ENCODE measurements around the gene SNAPC4.
A peak's percentile ranks its signal among the peaks of the same experiment; 100 is the strongest.

SNAPC4 gene, protein sequence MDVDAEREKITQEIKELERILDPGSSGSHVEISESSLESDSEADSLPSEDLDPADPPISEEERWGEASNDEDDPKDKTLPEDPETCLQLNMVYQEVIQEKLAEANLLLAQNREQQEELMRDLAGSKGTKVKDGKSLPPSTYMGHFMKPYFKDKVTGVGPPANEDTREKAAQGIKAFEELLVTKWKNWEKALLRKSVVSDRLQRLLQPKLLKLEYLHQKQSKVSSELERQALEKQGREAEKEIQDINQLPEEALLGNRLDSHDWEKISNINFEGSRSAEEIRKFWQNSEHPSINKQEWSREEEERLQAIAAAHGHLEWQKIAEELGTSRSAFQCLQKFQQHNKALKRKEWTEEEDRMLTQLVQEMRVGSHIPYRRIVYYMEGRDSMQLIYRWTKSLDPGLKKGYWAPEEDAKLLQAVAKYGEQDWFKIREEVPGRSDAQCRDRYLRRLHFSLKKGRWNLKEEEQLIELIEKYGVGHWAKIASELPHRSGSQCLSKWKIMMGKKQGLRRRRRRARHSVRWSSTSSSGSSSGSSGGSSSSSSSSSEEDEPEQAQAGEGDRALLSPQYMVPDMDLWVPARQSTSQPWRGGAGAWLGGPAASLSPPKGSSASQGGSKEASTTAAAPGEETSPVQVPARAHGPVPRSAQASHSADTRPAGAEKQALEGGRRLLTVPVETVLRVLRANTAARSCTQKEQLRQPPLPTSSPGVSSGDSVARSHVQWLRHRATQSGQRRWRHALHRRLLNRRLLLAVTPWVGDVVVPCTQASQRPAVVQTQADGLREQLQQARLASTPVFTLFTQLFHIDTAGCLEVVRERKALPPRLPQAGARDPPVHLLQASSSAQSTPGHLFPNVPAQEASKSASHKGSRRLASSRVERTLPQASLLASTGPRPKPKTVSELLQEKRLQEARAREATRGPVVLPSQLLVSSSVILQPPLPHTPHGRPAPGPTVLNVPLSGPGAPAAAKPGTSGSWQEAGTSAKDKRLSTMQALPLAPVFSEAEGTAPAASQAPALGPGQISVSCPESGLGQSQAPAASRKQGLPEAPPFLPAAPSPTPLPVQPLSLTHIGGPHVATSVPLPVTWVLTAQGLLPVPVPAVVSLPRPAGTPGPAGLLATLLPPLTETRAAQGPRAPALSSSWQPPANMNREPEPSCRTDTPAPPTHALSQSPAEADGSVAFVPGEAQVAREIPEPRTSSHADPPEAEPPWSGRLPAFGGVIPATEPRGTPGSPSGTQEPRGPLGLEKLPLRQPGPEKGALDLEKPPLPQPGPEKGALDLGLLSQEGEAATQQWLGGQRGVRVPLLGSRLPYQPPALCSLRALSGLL (N-terminal part only)

DNA sequence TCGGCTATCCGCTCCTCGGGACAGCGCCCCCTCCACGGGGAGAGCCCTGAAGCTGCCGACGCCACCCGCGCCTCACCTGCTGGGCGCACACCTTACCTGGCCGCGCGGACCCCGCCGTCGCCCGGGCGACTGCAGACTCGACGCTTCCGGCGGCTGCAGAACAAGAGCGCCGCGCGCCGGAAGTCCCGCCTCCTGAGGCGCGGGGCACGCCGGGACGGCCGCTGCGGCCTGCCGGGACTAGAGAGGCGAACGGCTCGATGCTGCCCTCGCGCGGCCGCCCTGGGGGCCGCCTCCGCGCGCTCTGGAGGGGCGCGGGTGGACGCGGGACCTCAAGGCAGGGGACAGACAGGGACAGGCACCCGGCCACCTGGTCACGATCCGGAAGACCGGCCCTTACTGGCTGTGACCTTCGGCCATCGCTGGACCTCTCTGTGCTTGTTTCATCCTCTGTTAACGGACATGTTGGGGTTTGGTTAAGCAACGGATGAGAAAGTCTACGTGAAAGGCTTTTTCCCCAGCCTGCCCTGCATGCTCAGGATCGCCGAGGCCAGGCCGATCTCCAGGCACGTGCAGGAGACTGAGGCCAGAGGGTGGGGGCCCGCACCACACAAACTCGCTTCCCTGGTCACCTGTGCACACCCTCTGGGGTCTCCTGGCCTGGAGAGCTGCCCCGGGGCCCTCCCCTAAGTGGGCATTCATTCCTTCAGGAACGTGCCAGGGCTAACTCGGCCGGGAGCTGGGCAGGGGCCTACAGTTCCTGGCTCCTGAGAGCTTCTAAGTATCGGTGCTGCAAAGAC, at the start of gene SNAPC4:
TSS of gene SNAPC4 (minus strand) at position 133 of the 797 bp plus-strand sequence. CDS start 1,742 bp downstream, outside the sequence.
- peak; percentile 87 for DNase-seq

DNA sequence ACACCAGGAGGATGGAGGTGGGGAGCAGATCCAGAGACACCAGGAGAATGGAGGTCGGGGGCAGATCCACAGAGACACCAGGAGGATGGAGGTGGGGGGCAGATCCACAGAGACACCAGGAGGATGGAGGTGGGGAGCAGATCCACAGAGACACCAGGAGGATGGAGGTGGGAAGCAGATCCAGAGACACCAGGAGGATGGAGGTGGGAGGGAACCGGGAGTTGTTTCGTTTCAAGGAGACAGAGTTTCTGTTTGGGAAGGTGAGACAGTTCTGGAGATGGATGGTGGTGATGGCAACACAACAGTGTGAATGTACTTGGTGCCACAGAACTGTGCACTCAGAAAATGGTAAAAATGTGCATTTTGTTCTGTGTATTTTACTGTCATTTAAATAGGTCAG, 48.7 kb upstream of the SNAPC4 start:
- no peak for DNase-seq

DNA sequence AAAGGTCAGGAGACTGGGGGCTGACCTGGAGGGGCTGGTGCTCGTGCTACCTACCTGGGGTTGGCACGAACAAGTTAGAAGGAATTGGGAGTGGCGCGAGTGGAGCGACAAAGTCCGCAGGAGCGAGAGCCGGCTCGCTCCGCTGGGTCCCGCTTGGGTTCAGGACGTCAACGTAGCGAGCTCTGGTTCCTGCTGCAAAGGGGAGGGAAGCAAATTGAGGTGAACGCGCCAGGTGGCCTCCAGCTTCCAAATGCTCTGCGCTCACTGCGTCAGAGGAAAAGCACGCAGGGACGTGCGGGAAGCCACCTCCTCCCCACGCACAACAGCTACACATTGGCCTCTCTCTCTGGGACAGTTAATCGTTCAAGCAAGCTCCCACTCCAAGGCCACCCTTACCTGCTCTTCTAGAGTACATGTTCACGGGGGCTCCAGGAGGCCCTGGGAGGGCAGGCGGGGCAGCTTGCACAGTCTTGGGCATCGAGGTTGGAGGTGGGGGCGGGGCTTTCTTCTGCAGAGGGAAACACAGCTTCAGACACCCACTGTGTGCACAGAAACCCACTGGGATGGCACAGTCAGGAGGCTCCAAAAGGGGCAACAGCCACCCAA, 47.3 kb upstream of the SNAPC4 start:
- DNase-seq, result no peak

DNA sequence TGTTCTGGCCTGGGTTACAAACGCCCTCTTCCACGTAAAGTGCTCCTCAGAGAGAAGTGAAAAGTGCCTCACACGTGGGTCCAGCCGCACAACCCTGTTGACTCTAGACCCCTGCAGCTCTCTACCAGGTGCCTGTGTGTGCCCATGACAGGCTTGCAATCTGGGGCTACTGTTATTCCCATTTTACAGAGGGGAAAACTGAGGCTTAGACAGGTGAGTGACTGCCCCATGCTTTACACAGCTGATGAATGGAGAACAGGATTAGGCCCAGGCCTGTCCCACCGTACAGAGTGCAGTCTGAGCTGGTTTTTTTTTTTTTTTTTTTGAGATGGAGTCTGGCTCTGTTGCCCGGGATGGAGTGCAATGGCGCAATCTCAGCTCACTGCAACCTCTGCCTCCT, 45.8 kb upstream of the SNAPC4 start:
- no peak for DNase-seq

- DNase-seq, result no peak
Measured at GRCh38 chr9:136444102-136444501, 44.1 kb upstream of the SNAPC4 start.

DNA sequence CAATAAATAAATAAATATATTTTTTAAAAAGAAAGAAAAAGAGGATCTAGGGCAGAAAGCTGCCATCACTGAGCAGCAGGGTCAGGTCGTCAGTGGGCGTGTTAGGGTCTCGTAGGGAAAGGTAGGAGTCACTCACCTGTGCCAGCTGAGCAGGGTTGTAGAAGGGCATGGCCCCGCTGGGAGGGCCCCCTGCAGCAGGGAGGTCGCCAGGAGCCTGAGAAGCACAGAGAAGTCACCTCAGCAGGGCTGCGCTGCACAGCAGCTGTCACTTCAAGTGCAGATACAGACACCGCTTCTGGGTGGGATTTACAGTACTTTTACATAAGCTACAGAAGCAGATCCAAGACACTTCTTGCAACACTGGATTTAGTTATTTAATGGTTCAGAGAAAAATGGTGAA, 43.7 kb upstream of the SNAPC4 start:
- no peak for DNase-seq

GRCh38 chr9:136443087-136443486, 43.1 kb upstream of the SNAPC4 start:
- DNase-seq, result no peak

DNA sequence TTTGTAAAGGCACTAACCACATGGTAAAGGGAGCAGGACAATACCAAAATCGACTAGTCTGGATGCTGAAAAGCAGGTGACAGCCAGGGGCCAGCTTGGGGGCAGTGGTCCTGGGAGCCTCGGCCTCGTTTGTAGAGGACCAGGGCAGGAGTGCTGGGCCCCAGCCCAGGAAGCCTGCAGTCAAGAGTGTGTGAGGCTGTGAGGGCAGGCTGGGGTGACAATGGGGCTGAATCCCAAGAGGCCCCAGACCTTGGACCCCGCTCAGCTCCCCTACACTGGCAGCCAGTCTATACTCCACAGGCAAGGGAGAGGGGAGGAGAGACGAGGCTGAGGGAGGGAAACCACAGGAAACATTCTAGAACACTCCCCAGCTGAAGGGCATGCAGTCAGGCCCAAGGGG, 42.3 kb upstream of the SNAPC4 start:
- DNase-seq, result no peak

DNA sequence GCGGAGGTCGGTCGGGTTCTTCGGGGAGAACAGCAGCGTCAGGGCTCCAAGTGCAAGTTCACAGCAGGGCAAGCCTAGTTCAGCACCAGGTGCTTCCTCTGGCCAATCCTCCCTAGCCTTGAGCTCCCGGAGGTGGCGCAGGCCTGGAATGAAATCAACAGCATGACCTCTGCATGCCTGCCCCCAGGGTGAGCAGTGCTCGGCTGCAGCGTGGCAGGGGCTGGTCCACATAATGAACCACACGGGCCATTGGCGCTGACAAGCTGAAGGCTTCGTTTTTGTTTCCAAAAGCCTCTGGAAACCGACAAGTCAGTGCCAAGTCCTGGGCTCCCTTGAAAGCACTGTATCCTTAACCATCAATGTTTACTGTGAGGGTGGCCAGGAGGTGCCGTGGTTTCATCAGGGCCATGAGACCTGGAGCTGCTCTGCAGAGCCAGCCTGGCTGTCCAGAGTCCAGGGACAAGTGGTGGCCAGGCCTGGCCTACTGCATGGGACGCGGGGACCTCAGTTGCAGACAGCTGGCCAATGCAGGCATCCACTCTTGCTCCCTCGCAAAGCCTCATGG, 41.8 kb upstream of the SNAPC4 start:
- no peak for DNase-seq

- DNase-seq, result no peak
Measured at GRCh38 chr9:136441191-136441680, 41.3 kb upstream of the SNAPC4 start.

DNA sequence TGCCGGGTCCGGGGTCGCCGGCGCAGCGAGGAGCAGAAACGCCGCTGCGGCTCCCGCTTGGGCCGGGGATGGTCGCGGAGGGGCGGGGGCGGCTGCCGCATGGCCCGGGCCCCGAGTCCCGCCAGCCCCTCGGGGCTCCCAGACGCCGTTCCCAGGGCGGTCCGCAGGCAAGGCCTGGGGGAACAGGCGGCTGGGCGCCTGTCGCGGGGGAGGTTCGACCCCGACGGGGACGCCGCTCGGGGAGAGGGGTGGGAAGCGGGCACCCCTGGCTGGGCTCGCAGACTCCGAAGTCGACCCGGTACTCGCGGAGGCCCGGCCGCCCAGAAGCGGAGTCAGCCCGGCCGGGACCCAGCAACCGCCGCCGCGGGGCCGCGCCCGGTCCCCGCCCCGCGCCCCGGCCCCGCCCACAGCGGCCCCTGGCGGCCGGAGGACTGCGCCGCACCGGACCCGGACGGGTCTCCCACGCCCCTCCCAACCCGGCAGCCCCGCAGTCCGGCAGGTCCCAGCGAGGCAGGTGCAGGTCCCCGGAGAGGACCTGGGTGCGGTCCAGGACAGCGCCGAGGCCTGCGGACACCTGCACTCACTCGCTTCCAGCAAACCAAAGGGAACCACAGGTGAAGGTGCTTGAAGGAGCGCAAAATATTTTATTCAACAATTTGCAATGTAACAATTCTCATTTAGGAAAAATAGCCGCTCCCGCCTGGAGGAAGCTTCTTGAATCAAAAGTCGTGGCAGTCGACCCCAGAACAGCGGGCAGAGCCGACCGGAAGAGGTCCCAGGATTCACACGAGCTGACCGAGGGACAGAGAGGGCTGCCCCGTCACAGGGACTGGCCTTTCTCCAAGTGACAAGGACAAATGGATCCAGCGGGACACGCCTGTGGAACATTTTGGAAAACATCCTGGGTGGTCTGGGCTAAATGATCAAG, 39.8 kb upstream of the SNAPC4 start, which contains the start of gene INPP5E:
TSS of gene INPP5E (minus strand) at position 365 of the 928 bp plus-strand sequence. CDS start 426 bp downstream, outside the sequence.
- peak; percentile 57 for DNase-seq

- DNase-seq, result peak; percentile 20
Measured at GRCh38 chr9:136438548-136439480, 38.8 kb upstream of the SNAPC4 start.

- DNase-seq, result no peak
Measured at GRCh38 chr9:136437839-136438547, 38.0 kb upstream of the SNAPC4 start.

DNA sequence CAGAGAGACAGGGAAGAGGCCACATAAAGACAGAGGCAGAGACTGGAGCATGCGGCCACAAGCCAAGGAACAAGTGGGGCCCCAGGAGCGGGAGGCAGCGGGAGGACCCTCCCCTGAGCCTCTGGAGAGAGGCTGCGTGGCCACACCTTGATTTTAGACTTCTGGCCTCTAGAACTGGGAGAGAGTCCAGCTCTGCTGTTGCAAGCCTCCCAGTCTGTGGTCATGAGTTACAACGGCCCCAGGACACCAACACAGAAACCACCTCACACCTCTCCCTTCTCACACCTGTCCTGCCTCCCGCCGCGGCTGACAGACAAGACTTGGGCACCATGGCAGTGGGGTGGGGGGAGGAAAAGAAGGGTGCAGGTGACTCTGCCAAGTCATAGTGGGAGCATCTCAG, 37.5 kb upstream of the SNAPC4 start:
- DNase-seq, result no peak

- no peak for DNase-seq
Measured at GRCh38 chr9:136436055-136436634, 36.2 kb upstream of the SNAPC4 start.

DNA sequence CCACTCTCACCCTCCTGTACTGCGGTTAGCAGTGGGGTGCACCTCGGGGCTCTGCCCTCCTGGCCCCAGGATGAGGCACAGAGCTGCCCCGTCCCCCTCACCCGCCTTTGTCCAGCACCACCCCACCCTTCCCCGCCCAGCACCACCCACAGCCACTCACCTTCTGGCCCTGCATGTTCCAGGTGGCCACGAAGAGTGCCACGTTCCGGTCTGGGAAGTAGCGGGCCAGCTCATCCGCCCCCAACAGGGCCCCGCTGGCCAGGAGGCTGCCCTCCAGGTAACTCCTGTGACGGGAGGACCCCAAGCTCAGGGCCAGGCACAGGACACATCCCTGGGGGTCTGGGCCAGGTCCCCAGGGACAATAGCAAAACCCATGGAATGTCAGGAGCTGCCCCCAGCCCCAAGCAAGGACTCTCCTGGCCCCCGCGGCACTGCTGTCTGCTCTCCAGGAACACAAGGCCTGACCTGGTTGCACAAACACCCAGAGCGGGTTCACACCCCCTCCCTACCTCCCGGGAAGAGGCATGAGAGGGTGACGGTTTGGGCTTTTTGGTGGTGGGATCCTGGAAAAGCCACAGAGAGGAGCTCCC, 34.7 kb upstream of the SNAPC4 start:
- no peak for DNase-seq
